Measurements from ENCODE around the gene RPS6KA5.

GRCh38 chr14:90897022-90897421 lies 163.4 kb downstream of the RPS6KA5 start:
- TF ChIP-seq CHD2 (IDR thresholded peaks at IDR 0.05; ENCODE audit: low read length, partially characterized antibody), result no peak
- TF ChIP-seq TP53 (CRISPR knock-in tag; IDR thresholded peaks at IDR 0.05), result no peak
- TF ChIP-seq, protein P1, sequence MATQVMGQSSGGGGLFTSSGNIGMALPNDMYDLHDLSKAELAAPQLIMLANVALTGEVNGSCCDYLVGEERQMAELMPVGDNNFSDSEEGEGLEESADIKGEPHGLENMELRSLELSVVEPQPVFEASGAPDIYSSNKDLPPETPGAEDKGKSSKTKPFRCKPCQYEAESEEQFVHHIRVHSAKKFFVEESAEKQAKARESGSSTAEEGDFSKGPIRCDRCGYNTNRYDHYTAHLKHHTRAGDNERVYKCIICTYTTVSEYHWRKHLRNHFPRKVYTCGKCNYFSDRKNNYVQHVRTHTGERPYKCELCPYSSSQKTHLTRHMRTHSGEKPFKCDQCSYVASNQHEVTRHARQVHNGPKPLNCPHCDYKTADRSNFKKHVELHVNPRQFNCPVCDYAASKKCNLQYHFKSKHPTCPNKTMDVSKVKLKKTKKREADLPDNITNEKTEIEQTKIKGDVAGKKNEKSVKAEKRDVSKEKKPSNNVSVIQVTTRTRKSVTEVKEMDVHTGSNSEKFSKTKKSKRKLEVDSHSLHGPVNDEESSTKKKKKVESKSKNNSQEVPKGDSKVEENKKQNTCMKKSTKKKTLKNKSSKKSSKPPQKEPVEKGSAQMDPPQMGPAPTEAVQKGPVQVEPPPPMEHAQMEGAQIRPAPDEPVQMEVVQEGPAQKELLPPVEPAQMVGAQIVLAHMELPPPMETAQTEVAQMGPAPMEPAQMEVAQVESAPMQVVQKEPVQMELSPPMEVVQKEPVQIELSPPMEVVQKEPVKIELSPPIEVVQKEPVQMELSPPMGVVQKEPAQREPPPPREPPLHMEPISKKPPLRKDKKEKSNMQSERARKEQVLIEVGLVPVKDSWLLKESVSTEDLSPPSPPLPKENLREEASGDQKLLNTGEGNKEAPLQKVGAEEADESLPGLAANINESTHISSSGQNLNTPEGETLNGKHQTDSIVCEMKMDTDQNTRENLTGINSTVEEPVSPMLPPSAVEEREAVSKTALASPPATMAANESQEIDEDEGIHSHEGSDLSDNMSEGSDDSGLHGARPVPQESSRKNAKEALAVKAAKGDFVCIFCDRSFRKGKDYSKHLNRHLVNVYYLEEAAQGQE (IDR thresholded peaks at IDR 0.05), result no peak
- TF ChIP-seq, protein P2, sequence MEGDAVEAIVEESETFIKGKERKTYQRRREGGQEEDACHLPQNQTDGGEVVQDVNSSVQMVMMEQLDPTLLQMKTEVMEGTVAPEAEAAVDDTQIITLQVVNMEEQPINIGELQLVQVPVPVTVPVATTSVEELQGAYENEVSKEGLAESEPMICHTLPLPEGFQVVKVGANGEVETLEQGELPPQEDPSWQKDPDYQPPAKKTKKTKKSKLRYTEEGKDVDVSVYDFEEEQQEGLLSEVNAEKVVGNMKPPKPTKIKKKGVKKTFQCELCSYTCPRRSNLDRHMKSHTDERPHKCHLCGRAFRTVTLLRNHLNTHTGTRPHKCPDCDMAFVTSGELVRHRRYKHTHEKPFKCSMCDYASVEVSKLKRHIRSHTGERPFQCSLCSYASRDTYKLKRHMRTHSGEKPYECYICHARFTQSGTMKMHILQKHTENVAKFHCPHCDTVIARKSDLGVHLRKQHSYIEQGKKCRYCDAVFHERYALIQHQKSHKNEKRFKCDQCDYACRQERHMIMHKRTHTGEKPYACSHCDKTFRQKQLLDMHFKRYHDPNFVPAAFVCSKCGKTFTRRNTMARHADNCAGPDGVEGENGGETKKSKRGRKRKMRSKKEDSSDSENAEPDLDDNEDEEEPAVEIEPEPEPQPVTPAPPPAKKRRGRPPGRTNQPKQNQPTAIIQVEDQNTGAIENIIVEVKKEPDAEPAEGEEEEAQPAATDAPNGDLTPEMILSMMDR (IDR thresholded peaks at IDR 0.05), result no peak
- no peak for TF ChIP-seq MAX (IDR thresholded peaks at IDR 0.05)
- TF ChIP-seq POLR2A (IDR thresholded peaks at IDR 0.05; ENCODE audit: low read length), result no peak
- no peak for TF ChIP-seq ELK1 (IDR thresholded peaks at IDR 0.05; ENCODE audit: low read depth, low read length)
- TF ChIP-seq NR3C1 (IDR thresholded peaks at IDR 0.05), result no peak
- TF ChIP-seq BHLHE40 (IDR thresholded peaks at IDR 0.05; ENCODE audit: low read depth, low read length), result no peak
- no peak for TF ChIP-seq JUN (IDR thresholded peaks at IDR 0.05)
